ENCODE results near the gene PGAM4. TPM values are rescaled to one million over a fixed set of nuclear protein-coding genes. Genes with fewer than 3 reads are reported as not detected.

Gene PGAM4
- total and polyA plus RNA-seq, 7 donors: 0.04 TPM; not detected in 6

GRCh38 chrX:77937291-77937690, 32.1 kb downstream of the PGAM4 start:
- ATAC-seq (no peak), DNase-seq (no peak)
- no peak for TF ChIP-seq CTCF (IDR thresholded peaks at IDR 0.05)
- Histone ChIP-seq H3K27me3 (ENCODE audit: insufficient read depth in 3 of 3, low read length in 2 of 3) (no peaks in the 10 kb centered on the region), H3K36me3 (ENCODE audit: insufficient read depth in 1 of 2, low read depth in 1 of 2) (no peaks in the 10 kb centered on the region), H3K9me3 (no peaks in the 10 kb centered on the region), H3K4me1 (no peaks in the 10 kb centered on the region), H3K27ac (no peak overlapping the region), H3K4me3 (no peak overlapping the region)
- WGBS, 3 donors: 45 to 74% (median 57%) methylated on average over 3 of the region's 3 CpGs
- intact Hi-C loops (cut with DNase I): no loop called here

GRCh38 chrX:77936299-77936698, 33.1 kb downstream of the PGAM4 start:
- Histone ChIP-seq H3K4me1 (no peaks in the 10 kb centered on the region), H3K4me3 (no peak overlapping the region), H3K27me3 (ENCODE audit: insufficient read depth in 3 of 3, low read length in 2 of 3) (no peaks in the 10 kb centered on the region), H3K9me3 (no peaks in the 10 kb centered on the region), H3K27ac (no peak overlapping the region), H3K36me3 (ENCODE audit: insufficient read depth in 1 of 2, low read depth in 1 of 2) (no peaks in the 10 kb centered on the region)
- TF ChIP-seq CTCF (IDR thresholded peaks at IDR 0.05): no peak
- intact Hi-C loops (cut with DNase I): no loop called here
- DNase-seq: no peak
- ATAC-seq: no peak

GRCh38 chrX:77935886-77936285, 33.6 kb downstream of the PGAM4 start:
- no peak for DNase-seq
- no peak for TF ChIP-seq CTCF (IDR thresholded peaks at IDR 0.05)
- no peaks in the 10 kb centered on the region for H3K4me1 ChIP-seq
- H3K27ac ChIP-seq: no peak overlapping the region
- no peaks in the 10 kb centered on the region for H3K36me3 ChIP-seq (ENCODE audit: insufficient read depth in 1 of 2, low read depth in 1 of 2)
- WGBS, 3 donors: 80 to 98% (median 90%) methylated on average over 1 of the region's 1 CpG
- no peaks in the 10 kb centered on the region for H3K27me3 ChIP-seq (ENCODE audit: insufficient read depth in 3 of 3, low read length in 2 of 3)
- H3K4me3 ChIP-seq: no peak overlapping the region
- intact Hi-C loops (cut with DNase I): no loop called here
- peak in 1 of 4 donors; percentile 37 for ATAC-seq
- H3K9me3 ChIP-seq: no peaks in the 10 kb centered on the region

- Histone ChIP-seq H3K36me3 (ENCODE audit: insufficient read depth in 1 of 2, low read depth in 1 of 2) (no peaks in the 10 kb centered on the region), H3K27ac (no peak overlapping the region), H3K4me3 (no peak overlapping the region), H3K27me3 (ENCODE audit: insufficient read depth in 3 of 3, low read length in 2 of 3) (no peaks in the 10 kb centered on the region), H3K9me3 (no peaks in the 10 kb centered on the region), H3K4me1 (no peaks in the 10 kb centered on the region)
- intact Hi-C loops (cut with DNase I): no loop called here
- no peak for DNase-seq
- TF ChIP-seq CTCF (IDR thresholded peaks at IDR 0.05): no peak
- WGBS, 3 donors: 61 to 100% (median 90%) methylated on average over 1 of the region's 1 CpG
- ATAC-seq: no peak
These were observed 38.9 kb downstream of the PGAM4 start for GRCh38 chrX:77930581-77930980.

- Histone ChIP-seq H3K9me3 (no peaks in the 10 kb centered on the region), H3K36me3 (ENCODE audit: insufficient read depth in 1 of 2, low read depth in 1 of 2) (no peaks in the 10 kb centered on the region), H3K4me1 (no peaks in the 10 kb centered on the region), H3K27me3 (ENCODE audit: insufficient read depth in 3 of 3, low read length in 2 of 3) (no peaks in the 10 kb centered on the region), H3K27ac (no peak overlapping the region), H3K4me3 (no peak overlapping the region)
- ATAC-seq (no peak), DNase-seq (no peak)
- TF ChIP-seq CTCF (IDR thresholded peaks at IDR 0.05): no peak
- WGBS, 3 donors: 44 to 58% (median 49%) methylated on average over 3 of the region's 3 CpGs
- intact Hi-C loops (cut with DNase I): no loop called here
These were observed 43.7 kb downstream of the PGAM4 start for GRCh38 chrX:77925764-77926163.

All from psoas muscle (tissue), 8 donors.